HepG2 (cell line): ENCODE measurements around the gene ERCC4. TPM values are rescaled to one million over a fixed set of nuclear protein-coding genes. Genes with fewer than 3 reads are reported as not detected.

Experiments
- ATF1 ChIP-seq: IDR thresholded peaks from 2 replicates; pipeline ENCODE4 v1.6.1; 2016; ENCODE audit warnings: mild to moderate bottlenecking, control low read depth
- ELF3 ChIP-seq: IDR thresholded peaks from 2 replicates; pipeline ENCODE4 v1.6.1; 2016; ENCODE audit warnings: missing genetic modification reagents, missing compliant biosample characterization
- KMT2B ChIP-seq: IDR thresholded peaks from 2 replicates; pipeline ENCODE4 v1.6.1; 2016; ENCODE audit warnings: missing genetic modification reagents, missing compliant biosample characterization
- LCORL ChIP-seq, 2 experiments: fragments of 450-650 bp in 1 of 2; sonication (generic) in 1 of 2; formaldehyde crosslinking in 1 of 2; IDR thresholded peaks; 2 replicates each; pipeline versions ENCODE4 v1.5.0 to v1.6.1; 2017 to 2020; ENCODE audit warnings: antibody characterized with exemption in 1 of 2, missing genetic modification reagents in 1 of 2
- NAIF1 ChIP-seq: sonication (generic); formaldehyde crosslinking; IDR thresholded peaks from 2 replicates; pipeline ENCODE4 v1.5.0; 2020; ENCODE audit warnings: mild to moderate bottlenecking, missing genetic modification reagents, borderline replicate concordance
- NBN ChIP-seq: fragments of 450-650 bp; conservative IDR thresholded peaks from 2 replicates; pipeline ENCODE4 v1.6.1; 2017
- PAWR ChIP-seq: sonication (generic); formaldehyde crosslinking; IDR thresholded peaks from 2 replicates; pipeline ENCODE4 v1.4.0; 2020; ENCODE audit warnings: missing genetic modification reagents, mild to moderate bottlenecking, borderline replicate concordance
- RARA ChIP-seq: IDR thresholded peaks from 2 replicates; pipeline ENCODE4 v1.6.1; 2016; ENCODE audit warnings: missing genetic modification reagents, missing compliant biosample characterization
- RCOR2 ChIP-seq: IDR thresholded peaks from 2 replicates; pipeline ENCODE4 v1.6.1; 2016; ENCODE audit warnings: missing biosample characterization, missing genetic modification reagents
- SATB2 ChIP-seq: sonication (generic); formaldehyde crosslinking; IDR thresholded peaks from 2 replicates; pipeline ENCODE4 v1.5.0; 2020; ENCODE audit warnings: missing genetic modification reagents
- WIZ ChIP-seq: sonication (generic); formaldehyde crosslinking; IDR thresholded peaks from 2 replicates; pipeline ENCODE4 v1.5.1; 2020; ENCODE audit warnings: mild to moderate bottlenecking, missing genetic modification reagents
- ZBTB7B ChIP-seq: sonication (generic); formaldehyde crosslinking; IDR thresholded peaks from 2 replicates; pipeline ENCODE4 v1.4.0; 2020; ENCODE audit warnings: missing genetic modification reagents
- ZFP37 ChIP-seq: sonication (generic); formaldehyde crosslinking; IDR thresholded peaks from 2 replicates; pipeline ENCODE4 v1.4.0; 2020; ENCODE audit warnings: missing genetic modification reagents, borderline replicate concordance
- ZFX ChIP-seq: sonication (generic); formaldehyde crosslinking; IDR thresholded peaks from 2 replicates; pipeline ENCODE4 v1.4.0; 2020; ENCODE audit warnings: mild to moderate bottlenecking, low read depth, missing genetic modification reagents, moderate library complexity
- ZNF121 ChIP-seq: sonication (generic); formaldehyde crosslinking; IDR thresholded peaks from 2 replicates; pipeline ENCODE4 v1.5.0; 2020; ENCODE audit warnings: mild to moderate bottlenecking, missing genetic modification reagents
- ZNF274 ChIP-seq: sonication (generic); formaldehyde crosslinking; IDR thresholded peaks from 2 replicates; pipeline ENCODE4 v1.5.1; 2020; ENCODE audit warnings: mild to moderate bottlenecking, missing genetic modification reagents
- ZNF317 ChIP-seq: sonication (generic); formaldehyde crosslinking; IDR thresholded peaks from 2 replicates; pipeline ENCODE4 v1.5.0; 2020; ENCODE audit warnings: mild to moderate bottlenecking, missing genetic modification reagents
- ZNF335 ChIP-seq: sonication (generic); formaldehyde crosslinking; IDR thresholded peaks from 2 replicates; pipeline ENCODE4 v1.4.0; 2020; ENCODE audit warnings: missing genetic modification reagents
- ZNF33B ChIP-seq: sonication (generic); formaldehyde crosslinking; IDR thresholded peaks from 2 replicates; pipeline ENCODE4 v1.5.1; 2020; ENCODE audit warnings: mild to moderate bottlenecking, missing genetic modification reagents
- ZNF350 ChIP-seq: sonication (generic); formaldehyde crosslinking; IDR thresholded peaks from 2 replicates; pipeline ENCODE4 v1.4.0; 2020; ENCODE audit warnings: mild to moderate bottlenecking, low read depth, missing genetic modification reagents, borderline replicate concordance
- ZNF501 ChIP-seq: sonication (generic); formaldehyde crosslinking; IDR thresholded peaks from 2 replicates; pipeline ENCODE4 v1.5.1; 2020; ENCODE audit warnings: mild to moderate bottlenecking, moderate library complexity, missing genetic modification reagents
- ZNF598 ChIP-seq: sonication (generic); formaldehyde crosslinking; IDR thresholded peaks from 2 replicates; pipeline ENCODE4 v1.5.1; 2020; ENCODE audit warnings: mild to moderate bottlenecking, missing genetic modification reagents, borderline replicate concordance
- ZNF709 ChIP-seq: sonication (generic); formaldehyde crosslinking; IDR thresholded peaks from 2 replicates; pipeline ENCODE4 v1.5.0; 2020; ENCODE audit warnings: mild to moderate bottlenecking, missing genetic modification reagents
- ZNF790 ChIP-seq: sonication (generic); formaldehyde crosslinking; IDR thresholded peaks from 2 replicates; pipeline ENCODE4 v1.8.0; 2022; ENCODE audit warnings: missing genetic modification reagents, mild to moderate bottlenecking, borderline replicate concordance
- ZNF816 ChIP-seq: sonication (generic); formaldehyde crosslinking; IDR thresholded peaks from 2 replicates; pipeline ENCODE4 v1.8.0; 2022; ENCODE audit warnings: missing genetic modification reagents, mild to moderate bottlenecking, borderline replicate concordance
- polyA plus RNA-seq, 8 experiments: library from polyadenylated mRNA; depleted of rRNA in 3 of 8; stranded (reverse) in 7 of 8; unstranded in 1 of 8; fragments of >200 nt; fragmentation: Illumina TruSeq in 4 of 8; extraction: Trizol in 4 of 8; gene quantifications; 2 replicates each; pipeline versions ENCODE4 v1.2.1 to v1.2.3, GENCODE V29; 2011 to 2016; ENCODE audit warnings: low read depth in 4 of 8, missing spikeins in 1 of 8, mixed read lengths in 1 of 8; ENCODE audit not compliant: insufficient read depth in 1 of 8
- total RNA-seq, 5 experiments: library from RNA; depleted of rRNA; stranded (reverse); fragments of >200 nt; fragmentation: Illumina TruSeq; extraction: Trizol; gene quantifications; 2 replicates each; pipeline ENCODE4 v1.2.3, GENCODE V29; 2016; ENCODE audit warnings: low read depth in 1 of 5
- TF ChIP-seq, protein P1 (sequence below): sonication (generic); formaldehyde crosslinking; IDR thresholded peaks from 2 replicates; pipeline ENCODE4 v1.4.0; 2020; ENCODE audit warnings: mild to moderate bottlenecking, missing genetic modification reagents
- TF ChIP-seq, protein P2 (sequence below): IDR thresholded peaks from 2 replicates; pipeline ENCODE4 v1.6.1; 2016; ENCODE audit warnings: control low read depth
- TF ChIP-seq, protein P3 (sequence below): sonication (generic); formaldehyde crosslinking; IDR thresholded peaks from 2 replicates; pipeline ENCODE4 v1.4.0; 2020; ENCODE audit warnings: missing genetic modification reagents, borderline replicate concordance

ERCC4 gene
- total and polyA plus RNA-seq, 2 of the 13 experiments (the other 11 are each of a cell fraction or from before 2014, with no cell fraction given), result 5.4 to 15.2 TPM

DNA sequence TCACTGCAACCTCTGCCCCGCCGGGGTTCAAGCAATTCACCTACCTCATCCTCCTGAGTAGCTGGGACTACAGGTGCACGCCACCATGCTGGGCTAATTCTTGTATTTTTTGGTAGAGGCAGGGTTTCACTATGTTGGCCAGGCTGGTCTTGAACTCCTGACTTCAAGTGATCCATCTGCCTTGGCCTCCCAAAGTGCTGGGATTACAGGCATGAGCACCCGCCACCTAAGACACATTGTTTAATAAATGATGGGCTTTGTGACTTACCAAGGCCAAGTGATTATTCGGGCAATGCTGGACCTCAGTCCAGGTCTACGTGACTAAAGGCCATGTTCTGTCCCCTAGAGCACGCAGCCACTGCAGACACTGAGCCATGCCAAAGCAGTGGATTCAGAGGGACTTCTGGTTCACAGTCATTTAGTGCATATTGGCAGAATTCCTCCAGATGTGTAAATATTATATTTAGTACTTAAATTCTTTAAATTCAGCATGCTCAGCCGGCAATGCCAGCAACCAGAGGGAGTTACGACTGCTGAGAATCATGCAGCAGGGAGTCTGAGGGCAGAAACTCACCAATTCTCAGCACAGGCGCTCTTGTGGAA, 4.8 kb upstream of the ERCC4 start (continued):
- TF ChIP-seq ZNF33B (CRISPR knock-in tag), result 0 out of 2 replicates have a peak, but pooled peaks have one; percentile 36
- no peak for TF ChIP-seq ZNF121 (CRISPR knock-in tag)
- peak; percentile 76; the same call in 1 of the 2 replicates for TF ChIP-seq ZNF816
- peak; percentile 94; the same call in 1 of the 2 replicates for TF ChIP-seq ZNF335
- no peak for TF ChIP-seq SATB2 (CRISPR knock-in tag)
- TF ChIP-seq NAIF1 (CRISPR knock-in tag), result no peak
- TF ChIP-seq NBN, result no peak
- 0 out of 2 replicates have a peak, but pooled peaks have one; percentile 22 for TF ChIP-seq ZFP37 (CRISPR knock-in tag)
- TF ChIP-seq ZNF317 (CRISPR knock-in tag), result peak; percentile 79; the same call in 1 of the 2 replicates
- TF ChIP-seq ZNF709 (CRISPR knock-in tag), result peak; percentile 60; the same call in 1 of the 2 replicates
- TF ChIP-seq ZNF350 (CRISPR knock-in tag), result 0 out of 2 replicates have a peak, but pooled peaks have one; percentile 18
- TF ChIP-seq LCORL (IDR thresholded peaks at IDR 0.05), result no peak
- peak; percentile 82 for TF ChIP-seq LCORL (CRISPR knock-in tag; IDR thresholded peaks at IDR 0.05)
- peak; percentile 63; the same call in 1 of the 2 replicates for TF ChIP-seq ATF1 (CRISPR knock-in tag)
- peak; percentile 94; the same call in 1 of the 2 replicates for TF ChIP-seq ZNF790 (CRISPR knock-in tag)
- peak; percentile 95 for TF ChIP-seq ZNF501 (CRISPR knock-in tag)
- peak; percentile 65 for TF ChIP-seq RARA (CRISPR knock-in tag)
- TF ChIP-seq, protein P1, sequence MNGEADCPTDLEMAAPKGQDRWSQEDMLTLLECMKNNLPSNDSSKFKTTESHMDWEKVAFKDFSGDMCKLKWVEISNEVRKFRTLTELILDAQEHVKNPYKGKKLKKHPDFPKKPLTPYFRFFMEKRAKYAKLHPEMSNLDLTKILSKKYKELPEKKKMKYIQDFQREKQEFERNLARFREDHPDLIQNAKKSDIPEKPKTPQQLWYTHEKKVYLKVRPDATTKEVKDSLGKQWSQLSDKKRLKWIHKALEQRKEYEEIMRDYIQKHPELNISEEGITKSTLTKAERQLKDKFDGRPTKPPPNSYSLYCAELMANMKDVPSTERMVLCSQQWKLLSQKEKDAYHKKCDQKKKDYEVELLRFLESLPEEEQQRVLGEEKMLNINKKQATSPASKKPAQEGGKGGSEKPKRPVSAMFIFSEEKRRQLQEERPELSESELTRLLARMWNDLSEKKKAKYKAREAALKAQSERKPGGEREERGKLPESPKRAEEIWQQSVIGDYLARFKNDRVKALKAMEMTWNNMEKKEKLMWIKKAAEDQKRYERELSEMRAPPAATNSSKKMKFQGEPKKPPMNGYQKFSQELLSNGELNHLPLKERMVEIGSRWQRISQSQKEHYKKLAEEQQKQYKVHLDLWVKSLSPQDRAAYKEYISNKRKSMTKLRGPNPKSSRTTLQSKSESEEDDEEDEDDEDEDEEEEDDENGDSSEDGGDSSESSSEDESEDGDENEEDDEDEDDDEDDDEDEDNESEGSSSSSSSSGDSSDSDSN (CRISPR knock-in tag), result no peak
- TF ChIP-seq ZNF598 (CRISPR knock-in tag), result 0 out of 2 replicates have a peak, but pooled peaks have one; percentile 70
- TF ChIP-seq, protein P2, sequence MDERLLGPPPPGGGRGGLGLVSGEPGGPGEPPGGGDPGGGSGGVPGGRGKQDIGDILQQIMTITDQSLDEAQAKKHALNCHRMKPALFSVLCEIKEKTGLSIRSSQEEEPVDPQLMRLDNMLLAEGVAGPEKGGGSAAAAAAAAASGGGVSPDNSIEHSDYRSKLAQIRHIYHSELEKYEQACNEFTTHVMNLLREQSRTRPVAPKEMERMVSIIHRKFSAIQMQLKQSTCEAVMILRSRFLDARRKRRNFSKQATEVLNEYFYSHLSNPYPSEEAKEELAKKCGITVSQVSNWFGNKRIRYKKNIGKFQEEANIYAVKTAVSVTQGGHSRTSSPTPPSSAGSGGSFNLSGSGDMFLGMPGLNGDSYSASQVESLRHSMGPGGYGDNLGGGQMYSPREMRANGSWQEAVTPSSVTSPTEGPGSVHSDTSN (CRISPR knock-in tag), result no peak
- TF ChIP-seq, protein P3, sequence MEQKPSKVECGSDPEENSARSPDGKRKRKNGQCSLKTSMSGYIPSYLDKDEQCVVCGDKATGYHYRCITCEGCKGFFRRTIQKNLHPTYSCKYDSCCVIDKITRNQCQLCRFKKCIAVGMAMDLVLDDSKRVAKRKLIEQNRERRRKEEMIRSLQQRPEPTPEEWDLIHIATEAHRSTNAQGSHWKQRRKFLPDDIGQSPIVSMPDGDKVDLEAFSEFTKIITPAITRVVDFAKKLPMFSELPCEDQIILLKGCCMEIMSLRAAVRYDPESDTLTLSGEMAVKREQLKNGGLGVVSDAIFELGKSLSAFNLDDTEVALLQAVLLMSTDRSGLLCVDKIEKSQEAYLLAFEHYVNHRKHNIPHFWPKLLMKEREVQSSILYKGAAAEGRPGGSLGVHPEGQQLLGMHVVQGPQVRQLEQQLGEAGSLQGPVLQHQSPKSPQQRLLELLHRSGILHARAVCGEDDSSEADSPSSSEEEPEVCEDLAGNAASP (CRISPR knock-in tag), result no peak
- no peak for TF ChIP-seq PAWR
- peak; percentile 73 for TF ChIP-seq ZFX (CRISPR knock-in tag)
- TF ChIP-seq KMT2B, result 0 out of 2 replicates have a peak, but pooled peaks have one; percentile 29
- TF ChIP-seq ELF3 (CRISPR knock-in tag), result peak; percentile 73
- peak; percentile 96 for TF ChIP-seq WIZ (CRISPR knock-in tag)
- TF ChIP-seq RCOR2 (CRISPR knock-in tag), result peak; percentile 87
- no peak for TF ChIP-seq ZBTB7B (CRISPR knock-in tag)
- peak; percentile 92 for TF ChIP-seq ZNF274 (CRISPR knock-in tag)
